ENCODE results near the gene SLC6A3.

- no peak for TF ChIP-seq CTCF (conservative IDR thresholded peaks at IDR 0.05)
- TF ChIP-seq ZFX (IDR thresholded peaks at IDR 0.05): no peak
Observed at GRCh38 chr5:1405121-1405520, 40.1 kb downstream of the SLC6A3 start.

Measured in C4-2B (cell line).